Mesangial cell (primary cell): Measurements from ENCODE around the gene COL13A1. TPM values are rescaled to one million over a fixed set of nuclear protein-coding genes. Genes with fewer than 3 reads are reported as not detected.

ENCODE experiments used
- total RNA-seq: library from RNA; depleted of rRNA; stranded (reverse); fragments of >200 nt; gene quantifications from 2 replicates; pipeline ENCODE4 v1.2.3, GENCODE V29; 2015

COL13A1 gene
- total RNA-seq, result 2.3 and 7.3 TPM in 2 replicates

DNA sequence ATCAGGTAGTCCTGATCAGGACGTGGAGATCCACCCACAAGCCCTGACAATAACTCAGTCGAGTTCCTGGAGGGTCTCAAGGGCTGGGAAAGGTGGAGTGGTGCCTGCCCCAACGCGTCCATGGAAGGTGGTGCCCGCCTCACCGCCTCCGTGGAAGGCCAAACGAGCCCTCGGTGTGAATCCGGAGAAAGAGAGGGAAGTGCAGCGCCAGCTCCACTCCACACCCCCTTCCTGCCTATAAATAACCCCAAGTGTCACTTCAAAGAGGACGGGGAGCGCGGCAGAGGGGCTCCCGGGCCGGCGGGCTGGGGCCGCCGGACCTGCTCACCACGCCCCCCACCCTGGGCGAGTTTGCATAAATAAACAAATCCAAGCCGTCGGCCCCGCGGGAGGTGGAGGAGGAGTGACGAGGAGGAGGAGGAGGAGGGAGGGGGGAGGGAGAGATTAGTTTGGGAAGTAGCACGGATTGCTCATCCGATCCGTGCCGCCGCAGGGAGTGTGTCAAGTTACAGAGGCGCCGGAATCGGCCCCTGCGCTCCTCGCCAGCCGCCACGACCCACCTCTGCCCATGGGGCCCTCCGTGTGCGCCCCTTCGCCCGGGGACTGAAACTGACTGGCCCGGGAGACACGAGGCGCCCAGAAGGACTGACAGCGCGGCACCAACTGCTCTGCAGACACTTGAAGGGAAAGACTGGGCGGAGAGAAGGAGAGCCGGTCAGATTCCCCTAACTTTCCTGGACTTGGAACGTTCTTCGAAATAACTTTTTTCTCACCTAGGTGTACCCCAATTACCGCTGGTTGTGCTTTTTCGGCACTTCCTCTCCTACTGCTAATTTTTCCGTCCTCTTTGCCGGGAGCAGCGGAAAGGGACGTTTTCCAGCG lies at the start of gene COL13A1:
Gene COL13A1 (plus strand): TSS at position 473 of the 882 bp plus-strand sequence. CDS start 518 bp downstream, outside the sequence.

Other genes starting within 250 kb of the COL13A1 start
- not detected in 2 replicates for gene NEUROG3, start 228.5 kb upstream of the COL13A1 start, total RNA-seq
- gene FAM241B, start 171.7 kb upstream of the COL13A1 start, total RNA-seq, result 3.9 and 6.1 TPM in 2 replicates